ENCODE measurements around the gene VAV2. TPM values are rescaled to one million over a fixed set of nuclear protein-coding genes. Genes with fewer than 3 reads are reported as not detected.

VAV2 gene
- total and polyA plus RNA-seq, 2 of the 4 experiments (the other 2 are of a cell fraction), result 10.8 to 13.4 TPM

DNA sequence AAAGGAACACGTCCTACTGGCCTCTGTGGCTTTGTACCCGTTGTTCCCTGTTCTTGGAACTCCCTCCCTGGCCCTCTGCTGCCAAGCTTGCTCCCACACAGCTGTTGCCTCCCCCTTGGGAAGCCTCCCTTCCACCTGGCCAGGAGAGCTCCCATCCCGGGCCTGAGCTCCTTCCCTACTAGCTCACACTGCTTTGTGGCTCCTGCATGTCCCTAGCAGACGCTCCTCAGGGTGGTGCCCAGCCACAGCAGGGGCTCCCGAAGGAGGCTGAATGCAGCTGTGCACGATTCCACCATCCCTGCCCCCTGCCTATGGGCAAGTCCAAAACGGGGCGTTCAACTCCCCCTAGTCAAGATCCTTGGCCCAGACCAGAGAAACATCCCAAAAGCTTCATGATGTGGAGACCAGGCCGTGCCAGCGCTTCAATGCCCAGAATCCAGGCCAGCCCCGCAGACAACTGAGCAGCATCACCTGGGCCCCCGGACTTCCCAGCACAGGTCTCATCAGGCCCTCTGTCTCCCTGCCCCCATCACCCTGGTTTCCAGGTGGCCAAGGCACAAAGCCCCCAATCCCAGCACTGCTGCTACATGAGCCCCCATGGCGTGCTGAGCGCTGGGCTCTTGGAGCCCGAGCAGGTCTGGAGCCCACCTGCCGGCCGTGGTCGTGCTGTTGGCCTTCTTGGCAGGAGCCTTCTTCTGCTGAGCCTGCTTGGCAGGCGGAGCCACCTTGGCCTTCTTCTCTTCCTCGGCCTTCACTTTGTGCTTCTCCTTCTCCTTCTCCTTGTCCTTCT lies 47.5 kb upstream of the VAV2 start:
- no peak overlapping the region for H4K91ac ChIP-seq (ENCODE audit: insufficient read depth, low read depth, low read length)
- H3K9me1 ChIP-seq (ENCODE audit: insufficient read depth, low read length), result no peaks in the 10 kb centered on the region
- no peak overlapping the region for H3K56ac ChIP-seq (ENCODE audit: extremely low read depth, insufficient read depth, low read length)
- H3K18ac ChIP-seq (ENCODE audit: low read depth, low read length), result no peak overlapping the region
- no peak overlapping the region for H2BK20ac ChIP-seq (ENCODE audit: low read depth, low read length)
- H4K20me1 ChIP-seq (ENCODE audit: insufficient read depth, low read length), result peaks cover 6% of the 10 kb centered on the region; the same call in 1 of the 2 replicates
- TF ChIP-seq, protein P1, sequence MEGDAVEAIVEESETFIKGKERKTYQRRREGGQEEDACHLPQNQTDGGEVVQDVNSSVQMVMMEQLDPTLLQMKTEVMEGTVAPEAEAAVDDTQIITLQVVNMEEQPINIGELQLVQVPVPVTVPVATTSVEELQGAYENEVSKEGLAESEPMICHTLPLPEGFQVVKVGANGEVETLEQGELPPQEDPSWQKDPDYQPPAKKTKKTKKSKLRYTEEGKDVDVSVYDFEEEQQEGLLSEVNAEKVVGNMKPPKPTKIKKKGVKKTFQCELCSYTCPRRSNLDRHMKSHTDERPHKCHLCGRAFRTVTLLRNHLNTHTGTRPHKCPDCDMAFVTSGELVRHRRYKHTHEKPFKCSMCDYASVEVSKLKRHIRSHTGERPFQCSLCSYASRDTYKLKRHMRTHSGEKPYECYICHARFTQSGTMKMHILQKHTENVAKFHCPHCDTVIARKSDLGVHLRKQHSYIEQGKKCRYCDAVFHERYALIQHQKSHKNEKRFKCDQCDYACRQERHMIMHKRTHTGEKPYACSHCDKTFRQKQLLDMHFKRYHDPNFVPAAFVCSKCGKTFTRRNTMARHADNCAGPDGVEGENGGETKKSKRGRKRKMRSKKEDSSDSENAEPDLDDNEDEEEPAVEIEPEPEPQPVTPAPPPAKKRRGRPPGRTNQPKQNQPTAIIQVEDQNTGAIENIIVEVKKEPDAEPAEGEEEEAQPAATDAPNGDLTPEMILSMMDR (conservative IDR thresholded peaks at IDR 0.05; ENCODE audit: low read depth, low read length), result no peak
- TF ChIP-seq MAZ (IDR thresholded peaks at IDR 0.05; ENCODE audit: borderline replicate concordance, low read depth, low read length), result no peak
- TF ChIP-seq MXI1 (IDR thresholded peaks at IDR 0.05; ENCODE audit: borderline replicate concordance, low read depth, low read length), result no peak
- TF ChIP-seq CHD1 (IDR thresholded peaks at IDR 0.05; ENCODE audit: low read depth, low read length), result no peak
- no peak for TF ChIP-seq RAD21 (IDR thresholded peaks at IDR 0.05; ENCODE audit: low read length)
- no peak for TF ChIP-seq NFE2L2 (IDR thresholded peaks at IDR 0.05; ENCODE audit: low read depth, low read length)
- TF ChIP-seq, protein P2, sequence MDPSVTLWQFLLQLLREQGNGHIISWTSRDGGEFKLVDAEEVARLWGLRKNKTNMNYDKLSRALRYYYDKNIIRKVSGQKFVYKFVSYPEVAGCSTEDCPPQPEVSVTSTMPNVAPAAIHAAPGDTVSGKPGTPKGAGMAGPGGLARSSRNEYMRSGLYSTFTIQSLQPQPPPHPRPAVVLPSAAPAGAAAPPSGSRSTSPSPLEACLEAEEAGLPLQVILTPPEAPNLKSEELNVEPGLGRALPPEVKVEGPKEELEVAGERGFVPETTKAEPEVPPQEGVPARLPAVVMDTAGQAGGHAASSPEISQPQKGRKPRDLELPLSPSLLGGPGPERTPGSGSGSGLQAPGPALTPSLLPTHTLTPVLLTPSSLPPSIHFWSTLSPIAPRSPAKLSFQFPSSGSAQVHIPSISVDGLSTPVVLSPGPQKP (IDR thresholded peaks at IDR 0.05; ENCODE audit: borderline replicate concordance, low read depth, low read length), result no peak
- TF ChIP-seq, protein P3, sequence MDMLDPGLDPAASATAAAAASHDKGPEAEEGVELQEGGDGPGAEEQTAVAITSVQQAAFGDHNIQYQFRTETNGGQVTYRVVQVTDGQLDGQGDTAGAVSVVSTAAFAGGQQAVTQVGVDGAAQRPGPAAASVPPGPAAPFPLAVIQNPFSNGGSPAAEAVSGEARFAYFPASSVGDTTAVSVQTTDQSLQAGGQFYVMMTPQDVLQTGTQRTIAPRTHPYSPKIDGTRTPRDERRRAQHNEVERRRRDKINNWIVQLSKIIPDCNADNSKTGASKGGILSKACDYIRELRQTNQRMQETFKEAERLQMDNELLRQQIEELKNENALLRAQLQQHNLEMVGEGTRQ (IDR thresholded peaks at IDR 0.05; ENCODE audit: low read depth, low read length), result no peak
- no peak for TF ChIP-seq RFX5 (IDR thresholded peaks at IDR 0.05; ENCODE audit: low read depth, low read length)
- no peak for TF ChIP-seq SMC3 (IDR thresholded peaks at IDR 0.05; ENCODE audit: low read depth, low read length)
- no peak for TF ChIP-seq BHLHE40 (IDR thresholded peaks at IDR 0.05; ENCODE audit: low read depth, low read length)
- no peak for TF ChIP-seq CEBPB (IDR thresholded peaks at IDR 0.05; ENCODE audit: low read depth, low read length)
- TF ChIP-seq MAFK (IDR thresholded peaks at IDR 0.05; ENCODE audit: low read depth, low read length), result no peak
- no peak for TF ChIP-seq POLR2A (IDR thresholded peaks at IDR 0.05; ENCODE audit: low read depth, low read length)
- no peak for TF ChIP-seq FOS (IDR thresholded peaks at IDR 0.05; ENCODE audit: low read depth, low read length)
- no peak for TF ChIP-seq RCOR1 (IDR thresholded peaks at IDR 0.05; ENCODE audit: insufficient replicate concordance, low read length)
- no peak overlapping the region for H2BK15ac ChIP-seq (ENCODE audit: low read depth, low read length)
- H3K4me3 ChIP-seq (ENCODE audit: insufficient read depth, low read depth, low read length), result no peak overlapping the region
- no peak overlapping the region for H3K14ac ChIP-seq (replicated peaks; ENCODE audit: low read depth, low read length)
- H2BK5ac ChIP-seq (ENCODE audit: low read depth, low read length, poor library complexity, severe bottlenecking), result no peak overlapping the region
- H2AK9ac ChIP-seq (replicated peaks; ENCODE audit: low read depth, low read length, poor library complexity), result no peak overlapping the region
- ATAC-seq (ENCODE audit: low read depth) (no peak), DNase-seq (no peak)
- BruUV-seq (replicated peaks), result no TSS peak
- H2BK120ac ChIP-seq (ENCODE audit: low read depth, low read length), result no peak overlapping the region
- H3K9ac ChIP-seq (ENCODE audit: low read depth, low read length), result no peak overlapping the region
- no peak overlapping the region for H3K27ac ChIP-seq (ENCODE audit: insufficient read depth, low read length)
- no peaks in the 10 kb centered on the region for H3K27me3 ChIP-seq (ENCODE audit: control insufficient read depth, insufficient read depth, low read length)
- no peak overlapping the region for H4K8ac ChIP-seq (ENCODE audit: low read depth in 2 of 2, low read length in 2 of 2)
- intact Hi-C loops (cut with micrococcal nuclease) (no loop called here), dilution Hi-C loops (cut with HindIII; ENCODE audit: low sequenced_read_pairs, unreplicated experiment) (no loop called here), in situ Hi-C loops (cut with MboI; ENCODE audit: low sequenced_read_pairs) (no loop called here)
- H2AK5ac ChIP-seq (ENCODE audit: low read depth, low read length), result no peak overlapping the region
- no peak overlapping the region for H4K5ac ChIP-seq (ENCODE audit: low read depth, low read length)
- H3K36me3 ChIP-seq (ENCODE audit: control insufficient read depth, insufficient read depth, low read length), result peaks cover 58% of the 10 kb centered on the region
- no peak overlapping the region for H3K23ac ChIP-seq (ENCODE audit: low read depth, low read length)
- H3K79me1 ChIP-seq (ENCODE audit: low read depth in 1 of 2, low read length in 2 of 2), result peaks cover 7 to 19% of the 10 kb centered on the region in 2 experiments; a peak in 3 of 4 replicates
- CTCF ChIA-PET, result no interaction called here
- no peak overlapping the region for H3K4ac ChIP-seq (ENCODE audit: low read depth, low read length)
- POLR2A ChIA-PET (ENCODE audit: unreplicated experiment), result no interaction called here
- H2AFZ ChIP-seq (replicated peaks; ENCODE audit: low read length, poor library complexity), result no peak overlapping the region
- 95% methylated on average over 9 of the region's 20 CpGs; no CpG with 5 or more reads in 1 of the 2 experiments for WGBS, 2 experiments (ENCODE audit: extremely low coverage in 2 of 2, insufficient read length in 1 of 2)
- H3K4me1 ChIP-seq (ENCODE audit: control insufficient read depth, insufficient read depth, low read length), result no peaks in the 10 kb centered on the region
- H3K4me2 ChIP-seq (ENCODE audit: low read depth, low read length), result no peak overlapping the region
- no peaks in the 10 kb centered on the region for H3K9me3 ChIP-seq (ENCODE audit: control insufficient read depth, insufficient read depth, low read length)
